ENCODE data around the gene RPN2. TPM values are rescaled to one million over a fixed set of nuclear protein-coding genes. Genes with fewer than 3 reads are reported as not detected.

Gene RPN2
- total and polyA plus RNA-seq, 4 donors: 153 to 241 (median 177) TPM

DNA sequence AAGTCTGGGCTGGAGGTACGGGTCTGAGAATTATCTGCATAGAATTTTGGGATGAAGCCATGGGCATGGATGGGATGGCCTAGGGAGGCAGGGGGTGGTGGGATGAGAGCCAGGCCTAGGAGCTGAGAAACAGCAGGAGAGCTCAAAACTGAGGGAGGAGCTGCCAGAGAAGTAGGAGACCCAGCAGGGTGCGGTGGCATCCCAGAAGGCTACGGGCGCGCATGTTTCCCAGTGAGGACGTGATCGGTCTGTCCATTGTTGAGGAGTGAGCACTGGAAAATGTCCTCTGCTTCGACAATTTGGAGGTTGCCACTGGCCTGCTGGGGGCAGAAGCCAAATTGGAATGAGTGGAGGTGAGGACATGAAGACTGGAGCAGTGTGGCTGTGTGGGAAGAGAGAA lies 14.7 kb downstream of the RPN2 start:
- H3K9ac ChIP-seq (ENCODE audit: low read depth in 1 of 2, low read length in 2 of 2): no peak overlapping the region
- DNase-seq (ENCODE audit: low spot score): no peak
- no peaks in the 10 kb centered on the region for H3K27me3 ChIP-seq (ENCODE audit: control insufficient read depth in 4 of 4, insufficient read depth in 4 of 4, low read length in 3 of 4)
- H3K9me3 ChIP-seq (ENCODE audit: control insufficient read depth in 4 of 4, low read length in 3 of 4): no peaks in the 10 kb centered on the region
- peaks cover under 1 to 10% (median 6%) of the 10 kb centered on the region in 4 donors for H3K4me1 ChIP-seq (ENCODE audit: control insufficient read depth in 4 of 4, insufficient read depth in 4 of 4, low read length in 3 of 4)
- no peak overlapping the region for H3K27ac ChIP-seq (ENCODE audit: low read depth in 1 of 2, low read length in 2 of 2)
- WGBS: 98% methylated on average over 8 of the region's 8 CpGs
- H3K36me3 ChIP-seq (ENCODE audit: control insufficient read depth in 4 of 4, insufficient read depth in 3 of 4, low read depth in 1 of 4, low read length in 3 of 4): peaks cover under 1 to 13% (median 7%) of the 10 kb centered on the region in 4 donors
- TF ChIP-seq JUND (IDR thresholded peaks at IDR 0.05) (no peak), GABPA (IDR thresholded peaks at IDR 0.05 in 1 of 2, conservative IDR thresholded peaks at IDR 0.05 in 1 of 2) (no peak), HNF4G (IDR thresholded peaks at IDR 0.05) (no peak), HNF4A (conservative IDR thresholded peaks at IDR 0.05) (no peak), EGR1 (IDR thresholded peaks at IDR 0.05; ENCODE audit: low read depth in 2 of 2) (no peak), RXRA (IDR thresholded peaks at IDR 0.05) (no peak), TAF1 (conservative IDR thresholded peaks at IDR 0.05) (no peak), FOXA1 (IDR thresholded peaks at IDR 0.05) (no peak), SP1 (IDR thresholded peaks at IDR 0.05) (no peak), YY1 (IDR thresholded peaks at IDR 0.05) (no peak)
- TF ChIP-seq, protein P1, sequence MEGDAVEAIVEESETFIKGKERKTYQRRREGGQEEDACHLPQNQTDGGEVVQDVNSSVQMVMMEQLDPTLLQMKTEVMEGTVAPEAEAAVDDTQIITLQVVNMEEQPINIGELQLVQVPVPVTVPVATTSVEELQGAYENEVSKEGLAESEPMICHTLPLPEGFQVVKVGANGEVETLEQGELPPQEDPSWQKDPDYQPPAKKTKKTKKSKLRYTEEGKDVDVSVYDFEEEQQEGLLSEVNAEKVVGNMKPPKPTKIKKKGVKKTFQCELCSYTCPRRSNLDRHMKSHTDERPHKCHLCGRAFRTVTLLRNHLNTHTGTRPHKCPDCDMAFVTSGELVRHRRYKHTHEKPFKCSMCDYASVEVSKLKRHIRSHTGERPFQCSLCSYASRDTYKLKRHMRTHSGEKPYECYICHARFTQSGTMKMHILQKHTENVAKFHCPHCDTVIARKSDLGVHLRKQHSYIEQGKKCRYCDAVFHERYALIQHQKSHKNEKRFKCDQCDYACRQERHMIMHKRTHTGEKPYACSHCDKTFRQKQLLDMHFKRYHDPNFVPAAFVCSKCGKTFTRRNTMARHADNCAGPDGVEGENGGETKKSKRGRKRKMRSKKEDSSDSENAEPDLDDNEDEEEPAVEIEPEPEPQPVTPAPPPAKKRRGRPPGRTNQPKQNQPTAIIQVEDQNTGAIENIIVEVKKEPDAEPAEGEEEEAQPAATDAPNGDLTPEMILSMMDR (IDR thresholded peaks at IDR 0.05; ENCODE audit: low read depth, low read length, missing input control): no peak
- TF ChIP-seq, protein P2, sequence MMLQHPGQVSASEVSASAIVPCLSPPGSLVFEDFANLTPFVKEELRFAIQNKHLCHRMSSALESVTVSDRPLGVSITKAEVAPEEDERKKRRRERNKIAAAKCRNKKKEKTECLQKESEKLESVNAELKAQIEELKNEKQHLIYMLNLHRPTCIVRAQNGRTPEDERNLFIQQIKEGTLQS (IDR thresholded peaks at IDR 0.05): no peak
- TF ChIP-seq, protein P3, sequence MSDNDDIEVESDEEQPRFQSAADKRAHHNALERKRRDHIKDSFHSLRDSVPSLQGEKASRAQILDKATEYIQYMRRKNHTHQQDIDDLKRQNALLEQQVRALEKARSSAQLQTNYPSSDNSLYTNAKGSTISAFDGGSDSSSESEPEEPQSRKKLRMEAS (IDR thresholded peaks at IDR 0.05): no peak
- no peak overlapping the region for H3K4me3 ChIP-seq (ENCODE audit: low read depth in 1 of 3, low read length in 3 of 3)

DNA sequence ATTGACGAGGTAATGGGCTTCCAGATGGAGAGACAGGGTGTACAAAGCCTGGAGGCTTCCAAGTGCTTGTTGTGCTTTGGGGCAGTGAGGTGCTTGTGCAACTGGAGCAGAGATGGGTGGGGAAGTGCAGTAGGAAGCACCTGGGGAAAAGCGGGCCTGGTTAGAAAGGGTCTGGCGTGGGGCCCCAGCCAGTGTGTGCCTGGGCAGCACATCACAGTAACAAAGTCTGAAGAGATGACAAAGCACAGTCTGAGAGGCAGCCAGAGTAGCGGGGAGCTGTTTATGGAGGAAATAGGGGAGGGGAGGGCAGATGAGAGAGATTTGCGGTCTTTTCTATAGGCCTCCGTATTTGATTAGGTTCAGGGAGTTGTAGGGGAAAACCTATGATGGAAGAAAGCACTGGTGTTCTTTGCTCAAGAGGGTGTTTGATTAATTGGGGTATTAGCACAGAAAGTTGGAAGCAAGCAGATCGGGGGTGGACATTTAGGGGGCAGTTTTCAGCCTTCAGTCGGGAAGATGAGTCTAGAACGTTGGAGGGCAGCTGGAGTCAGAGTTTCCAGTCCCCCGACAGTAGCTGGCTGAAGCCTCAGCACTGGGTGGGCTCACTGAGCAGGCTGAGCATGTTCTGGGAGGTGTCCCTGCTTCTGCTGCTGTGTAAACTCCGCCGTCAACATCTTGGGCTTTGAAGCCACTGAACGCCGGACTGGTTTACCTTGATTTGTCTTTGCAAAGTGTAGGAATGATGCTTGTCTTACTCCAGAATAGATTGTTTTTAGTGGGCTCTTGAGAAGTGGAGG lies 15.7 kb downstream of the RPN2 start:
- DNase-seq (ENCODE audit: low spot score): no peak
- H3K9me3 ChIP-seq (ENCODE audit: control insufficient read depth in 4 of 4, low read length in 3 of 4): no peaks in the 10 kb centered on the region
- H3K4me3 ChIP-seq (ENCODE audit: low read depth in 1 of 3, low read length in 3 of 3): no peak overlapping the region
- no peaks in the 10 kb centered on the region for H3K27me3 ChIP-seq (ENCODE audit: control insufficient read depth in 4 of 4, insufficient read depth in 4 of 4, low read length in 3 of 4)
- peaks cover 3 to 19% (median 12%) of the 10 kb centered on the region in 4 donors for H3K36me3 ChIP-seq (ENCODE audit: control insufficient read depth in 4 of 4, insufficient read depth in 3 of 4, low read depth in 1 of 4, low read length in 3 of 4)
- no peak for TF ChIP-seq HNF4A (conservative IDR thresholded peaks at IDR 0.05)
- TF ChIP-seq, protein P4, sequence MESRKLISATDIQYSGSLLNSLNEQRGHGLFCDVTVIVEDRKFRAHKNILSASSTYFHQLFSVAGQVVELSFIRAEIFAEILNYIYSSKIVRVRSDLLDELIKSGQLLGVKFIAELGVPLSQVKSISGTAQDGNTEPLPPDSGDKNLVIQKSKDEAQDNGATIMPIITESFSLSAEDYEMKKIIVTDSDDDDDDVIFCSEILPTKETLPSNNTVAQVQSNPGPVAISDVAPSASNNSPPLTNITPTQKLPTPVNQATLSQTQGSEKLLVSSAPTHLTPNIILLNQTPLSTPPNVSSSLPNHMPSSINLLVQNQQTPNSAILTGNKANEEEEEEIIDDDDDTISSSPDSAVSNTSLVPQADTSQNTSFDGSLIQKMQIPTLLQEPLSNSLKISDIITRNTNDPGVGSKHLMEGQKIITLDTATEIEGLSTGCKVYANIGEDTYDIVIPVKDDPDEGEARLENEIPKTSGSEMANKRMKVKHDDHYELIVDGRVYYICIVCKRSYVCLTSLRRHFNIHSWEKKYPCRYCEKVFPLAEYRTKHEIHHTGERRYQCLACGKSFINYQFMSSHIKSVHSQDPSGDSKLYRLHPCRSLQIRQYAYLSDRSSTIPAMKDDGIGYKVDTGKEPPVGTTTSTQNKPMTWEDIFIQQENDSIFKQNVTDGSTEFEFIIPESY (IDR thresholded peaks at IDR 0.05): no peak
- TF ChIP-seq GABPA (IDR thresholded peaks at IDR 0.05 in 1 of 2, conservative IDR thresholded peaks at IDR 0.05 in 1 of 2): no peak
- TF ChIP-seq, protein P2 (IDR thresholded peaks at IDR 0.05): no peak
- no peak for TF ChIP-seq HNF4G (IDR thresholded peaks at IDR 0.05)
- TF ChIP-seq FOXA2 (IDR thresholded peaks at IDR 0.05): no peak
- no peak for TF ChIP-seq JUND (IDR thresholded peaks at IDR 0.05)
- TF ChIP-seq EGR1 (IDR thresholded peaks at IDR 0.05; ENCODE audit: low read depth in 2 of 2): no peak
- no peak for TF ChIP-seq YY1 (IDR thresholded peaks at IDR 0.05)
- no peak for TF ChIP-seq SP1 (IDR thresholded peaks at IDR 0.05)
- TF ChIP-seq, protein P3 (IDR thresholded peaks at IDR 0.05): no peak
- TF ChIP-seq TAF1 (conservative IDR thresholded peaks at IDR 0.05): no peak
- TF ChIP-seq, protein P5, sequence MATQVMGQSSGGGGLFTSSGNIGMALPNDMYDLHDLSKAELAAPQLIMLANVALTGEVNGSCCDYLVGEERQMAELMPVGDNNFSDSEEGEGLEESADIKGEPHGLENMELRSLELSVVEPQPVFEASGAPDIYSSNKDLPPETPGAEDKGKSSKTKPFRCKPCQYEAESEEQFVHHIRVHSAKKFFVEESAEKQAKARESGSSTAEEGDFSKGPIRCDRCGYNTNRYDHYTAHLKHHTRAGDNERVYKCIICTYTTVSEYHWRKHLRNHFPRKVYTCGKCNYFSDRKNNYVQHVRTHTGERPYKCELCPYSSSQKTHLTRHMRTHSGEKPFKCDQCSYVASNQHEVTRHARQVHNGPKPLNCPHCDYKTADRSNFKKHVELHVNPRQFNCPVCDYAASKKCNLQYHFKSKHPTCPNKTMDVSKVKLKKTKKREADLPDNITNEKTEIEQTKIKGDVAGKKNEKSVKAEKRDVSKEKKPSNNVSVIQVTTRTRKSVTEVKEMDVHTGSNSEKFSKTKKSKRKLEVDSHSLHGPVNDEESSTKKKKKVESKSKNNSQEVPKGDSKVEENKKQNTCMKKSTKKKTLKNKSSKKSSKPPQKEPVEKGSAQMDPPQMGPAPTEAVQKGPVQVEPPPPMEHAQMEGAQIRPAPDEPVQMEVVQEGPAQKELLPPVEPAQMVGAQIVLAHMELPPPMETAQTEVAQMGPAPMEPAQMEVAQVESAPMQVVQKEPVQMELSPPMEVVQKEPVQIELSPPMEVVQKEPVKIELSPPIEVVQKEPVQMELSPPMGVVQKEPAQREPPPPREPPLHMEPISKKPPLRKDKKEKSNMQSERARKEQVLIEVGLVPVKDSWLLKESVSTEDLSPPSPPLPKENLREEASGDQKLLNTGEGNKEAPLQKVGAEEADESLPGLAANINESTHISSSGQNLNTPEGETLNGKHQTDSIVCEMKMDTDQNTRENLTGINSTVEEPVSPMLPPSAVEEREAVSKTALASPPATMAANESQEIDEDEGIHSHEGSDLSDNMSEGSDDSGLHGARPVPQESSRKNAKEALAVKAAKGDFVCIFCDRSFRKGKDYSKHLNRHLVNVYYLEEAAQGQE (IDR thresholded peaks at IDR 0.05): no peak
- no peak overlapping the region for H3K27ac ChIP-seq (ENCODE audit: low read depth in 1 of 2, low read length in 2 of 2)
- peaks cover 0 to 12% (median 9%) of the 10 kb centered on the region in 4 donors for H3K4me1 ChIP-seq (ENCODE audit: control insufficient read depth in 4 of 4, insufficient read depth in 4 of 4, low read length in 3 of 4)
- H3K9ac ChIP-seq (ENCODE audit: low read depth in 1 of 2, low read length in 2 of 2): no peak overlapping the region
- 80% methylated on average over 14 of the region's 14 CpGs for WGBS

All from liver (tissue), 9 donors.